Nephron (organoid): ENCODE results near the gene PAFAH1B1.

Source experiments
- H3K27ac Mint-ChIP-seq, 3 experiments: 2 replicates each; pipeline ENCODE4 v1.8.0; 2020; ENCODE audit warnings: mixed read lengths in 3 of 3, mild to moderate bottlenecking in 2 of 3, moderate library complexity in 1 of 3
- H3K27me3 Mint-ChIP-seq: 2 replicates; pipeline ENCODE4 v1.8.0; 2021; ENCODE audit warnings: low read depth, mild to moderate bottlenecking, moderate library complexity, mixed read lengths
- H3K36me3 Mint-ChIP-seq: 2 replicates; pipeline ENCODE4 v1.8.0; 2020; ENCODE audit warnings: low read depth, mixed read lengths
- H3K4me1 Mint-ChIP-seq: 2 replicates; pipeline ENCODE4 v1.8.0; 2020; ENCODE audit warnings: mixed read lengths
- H3K4me3 Mint-ChIP-seq, 3 experiments: 2 replicates each; pipeline ENCODE4 v1.8.0; 2020; ENCODE audit warnings: mild to moderate bottlenecking in 3 of 3, mixed read lengths in 3 of 3, moderate library complexity in 2 of 3
- H3K9me3 Mint-ChIP-seq: 2 replicates; pipeline ENCODE4 v1.8.0; 2020; ENCODE audit warnings: mixed read lengths
- CTCF ChIP-seq, 3 experiments: fragments of 200-600 bp; sonication (generic); IDR thresholded peaks; one replicate each; pipeline ENCODE4 v1.5.0; 2021; ENCODE audit warnings: antibody characterized with exemption in 3 of 3; ENCODE audit not compliant: unreplicated experiment in 3 of 3

The PAFAH1B1 gene

GRCh38 chr17:2602597-2603017 lies 9.2 kb downstream of the PAFAH1B1 start:
- peak overlapping the region in 1 of 3 experiments; percentile 2 for H3K4me3 Mint-ChIP-seq
- H3K27ac Mint-ChIP-seq: peak overlapping the region in 2 of 3 experiments; percentile 4 to 17
- no peak for TF ChIP-seq CTCF (IDR thresholded peaks at IDR 0.05; ENCODE audit: unreplicated experiment in 3 of 3)
- H3K27me3 Mint-ChIP-seq: no peaks in the 10 kb centered on the region
- peaks cover 21% of the 10 kb centered on the region for H3K36me3 Mint-ChIP-seq
- H3K4me1 Mint-ChIP-seq: peaks cover 36% of the 10 kb centered on the region
- no peaks in the 10 kb centered on the region for H3K9me3 Mint-ChIP-seq

- Mint-ChIP-seq H3K27me3 (no peaks in the 10 kb centered on the region), H3K4me3 (no peak overlapping the region), H3K9me3 (no peaks in the 10 kb centered on the region), H3K36me3 (peaks cover 20% of the 10 kb centered on the region), H3K4me1 (peaks cover 36% of the 10 kb centered on the region), H3K27ac (peak overlapping the region in 1 of 3 experiments; percentile 5)
- no peak for TF ChIP-seq CTCF (IDR thresholded peaks at IDR 0.05; ENCODE audit: unreplicated experiment in 3 of 3)
These were observed 15.0 kb downstream of the PAFAH1B1 start for GRCh38 chr17:2608350-2608913.

GRCh38 chr17:2609091-2609490 lies 15.6 kb downstream of the PAFAH1B1 start:
- Mint-ChIP-seq H3K4me3 (no peak overlapping the region), H3K36me3 (peaks cover 20% of the 10 kb centered on the region), H3K9me3 (no peaks in the 10 kb centered on the region), H3K4me1 (peaks cover 36% of the 10 kb centered on the region), H3K27me3 (no peaks in the 10 kb centered on the region), H3K27ac (peak overlapping the region in 1 of 3 experiments; percentile 5)
- no peak for TF ChIP-seq CTCF (IDR thresholded peaks at IDR 0.05; ENCODE audit: unreplicated experiment in 3 of 3)

GRCh38 chr17:2610195-2611175 lies 17.0 kb downstream of the PAFAH1B1 start:
- Mint-ChIP-seq H3K4me1 (peaks cover 28% of the 10 kb centered on the region), H3K36me3 (peaks cover 13% of the 10 kb centered on the region), H3K9me3 (no peaks in the 10 kb centered on the region), H3K27ac (peak overlapping the region in 2 of 3 experiments; percentile 25 to 56), H3K4me3 (no peak overlapping the region), H3K27me3 (no peaks in the 10 kb centered on the region)
- no peak for TF ChIP-seq CTCF (IDR thresholded peaks at IDR 0.05; ENCODE audit: unreplicated experiment in 3 of 3)

- Mint-ChIP-seq H3K27ac (peak overlapping the region in 1 of 3 experiments; percentile 18), H3K36me3 (peaks cover 13% of the 10 kb centered on the region), H3K4me1 (peaks cover 23% of the 10 kb centered on the region), H3K4me3 (no peak overlapping the region), H3K9me3 (no peaks in the 10 kb centered on the region), H3K27me3 (no peaks in the 10 kb centered on the region)
- no peak for TF ChIP-seq CTCF (IDR thresholded peaks at IDR 0.05; ENCODE audit: unreplicated experiment in 3 of 3)
These were observed 18.2 kb downstream of the PAFAH1B1 start for GRCh38 chr17:2611627-2612026.
